ENCODE data around the gene NOL12. TPM values are rescaled to one million over a fixed set of nuclear protein-coding genes. Genes with fewer than 3 reads are reported as not detected.

The NOL12 gene
- total RNA-seq, 1 donor from 2014 or later: 12.1 TPM

DNA sequence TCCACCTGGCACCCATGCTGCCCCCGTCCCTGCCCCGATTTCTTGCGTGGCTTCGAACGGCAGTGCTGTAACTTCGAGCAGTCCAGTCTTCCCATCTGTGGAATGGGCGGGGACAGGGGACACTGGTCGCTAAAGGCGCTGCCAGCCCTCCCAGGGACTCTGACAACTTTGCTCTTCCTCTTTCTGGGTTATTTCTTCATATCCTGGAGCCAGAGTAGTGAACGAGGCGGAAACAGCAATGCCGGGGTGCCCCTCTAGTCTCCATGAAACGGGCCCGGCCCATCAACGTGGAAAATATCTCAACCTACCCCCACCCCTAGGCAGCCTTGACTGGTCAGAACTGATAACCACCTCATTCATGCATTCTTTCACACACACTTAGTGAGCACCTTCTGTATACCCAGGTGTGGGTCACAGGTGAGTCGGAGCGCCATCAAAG lies 53.5 kb downstream of the NOL12 start:
- H3K27ac Mint-ChIP-seq (ENCODE audit: unreplicated experiment): no peak overlapping the region
- no peak overlapping the region for H3K4me3 Mint-ChIP-seq (ENCODE audit: unreplicated experiment)
- peaks cover 22% of the 10 kb centered on the region for H3K4me1 Mint-ChIP-seq (ENCODE audit: low read depth)
- TF ChIP-seq, protein P1, sequence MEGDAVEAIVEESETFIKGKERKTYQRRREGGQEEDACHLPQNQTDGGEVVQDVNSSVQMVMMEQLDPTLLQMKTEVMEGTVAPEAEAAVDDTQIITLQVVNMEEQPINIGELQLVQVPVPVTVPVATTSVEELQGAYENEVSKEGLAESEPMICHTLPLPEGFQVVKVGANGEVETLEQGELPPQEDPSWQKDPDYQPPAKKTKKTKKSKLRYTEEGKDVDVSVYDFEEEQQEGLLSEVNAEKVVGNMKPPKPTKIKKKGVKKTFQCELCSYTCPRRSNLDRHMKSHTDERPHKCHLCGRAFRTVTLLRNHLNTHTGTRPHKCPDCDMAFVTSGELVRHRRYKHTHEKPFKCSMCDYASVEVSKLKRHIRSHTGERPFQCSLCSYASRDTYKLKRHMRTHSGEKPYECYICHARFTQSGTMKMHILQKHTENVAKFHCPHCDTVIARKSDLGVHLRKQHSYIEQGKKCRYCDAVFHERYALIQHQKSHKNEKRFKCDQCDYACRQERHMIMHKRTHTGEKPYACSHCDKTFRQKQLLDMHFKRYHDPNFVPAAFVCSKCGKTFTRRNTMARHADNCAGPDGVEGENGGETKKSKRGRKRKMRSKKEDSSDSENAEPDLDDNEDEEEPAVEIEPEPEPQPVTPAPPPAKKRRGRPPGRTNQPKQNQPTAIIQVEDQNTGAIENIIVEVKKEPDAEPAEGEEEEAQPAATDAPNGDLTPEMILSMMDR (IDR thresholded peaks at IDR 0.05): no peak
- no peak for DNase-seq (ENCODE audit: low spot score)
- H3K36me3 Mint-ChIP-seq (ENCODE audit: low read depth): no peaks in the 10 kb centered on the region
- H3K27me3 Mint-ChIP-seq (ENCODE audit: low read depth): no peaks in the 10 kb centered on the region
- H3K9me3 Mint-ChIP-seq (ENCODE audit: low read depth): peaks cover 3% of the 10 kb centered on the region

GRCh38 chr22:37740455-37741311 lies 54.5 kb downstream of the NOL12 start:
- TF ChIP-seq, protein P1 (IDR thresholded peaks at IDR 0.05): no peak
- Mint-ChIP-seq H3K27me3 (ENCODE audit: low read depth) (no peaks in the 10 kb centered on the region), H3K36me3 (ENCODE audit: low read depth) (no peaks in the 10 kb centered on the region), H3K27ac (ENCODE audit: unreplicated experiment) (no peak overlapping the region), H3K9me3 (ENCODE audit: low read depth) (peaks cover 3% of the 10 kb centered on the region), H3K4me3 (ENCODE audit: unreplicated experiment) (no peak overlapping the region), H3K4me1 (ENCODE audit: low read depth) (peaks cover 30% of the 10 kb centered on the region)
- DNase-seq (ENCODE audit: low spot score): no peak

DNA sequence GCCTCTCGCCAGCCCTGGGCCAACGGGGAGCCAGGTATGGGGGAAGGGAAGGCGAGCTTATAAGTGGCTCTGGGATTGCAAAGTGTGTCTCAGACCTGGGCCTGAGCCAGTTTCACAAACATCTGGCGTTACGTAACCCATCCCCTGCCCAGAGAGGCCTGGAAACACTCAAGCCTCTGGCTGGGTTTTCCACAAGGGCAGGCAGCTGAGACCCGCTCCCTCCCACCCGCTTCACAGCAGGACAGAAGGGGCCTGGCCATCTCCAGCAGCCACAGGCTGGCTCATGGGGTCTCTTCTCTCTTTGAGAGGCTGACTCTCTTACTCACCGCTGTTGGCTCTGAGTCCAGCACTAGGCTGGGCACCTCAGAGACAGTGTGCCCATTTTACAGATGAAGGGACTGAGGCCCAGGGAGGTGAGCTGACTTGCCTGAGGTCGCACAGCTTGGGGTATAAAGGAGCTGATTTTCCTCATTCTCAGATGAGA lies 55.2 kb downstream of the NOL12 start:
- H3K4me3 Mint-ChIP-seq (ENCODE audit: unreplicated experiment): no peak overlapping the region
- no peak for DNase-seq (ENCODE audit: low spot score)
- H3K27ac Mint-ChIP-seq (ENCODE audit: unreplicated experiment): no peak overlapping the region
- peaks cover 3% of the 10 kb centered on the region for H3K9me3 Mint-ChIP-seq (ENCODE audit: low read depth)
- no peaks in the 10 kb centered on the region for H3K36me3 Mint-ChIP-seq (ENCODE audit: low read depth)
- TF ChIP-seq, protein P1 (IDR thresholded peaks at IDR 0.05): no peak
- no peaks in the 10 kb centered on the region for H3K27me3 Mint-ChIP-seq (ENCODE audit: low read depth)
- H3K4me1 Mint-ChIP-seq (ENCODE audit: low read depth): peaks cover 30% of the 10 kb centered on the region

GRCh38 chr22:37742376-37743171 lies 56.4 kb downstream of the NOL12 start:
- TF ChIP-seq, protein P1 (IDR thresholded peaks at IDR 0.05): no peak
- Mint-ChIP-seq H3K36me3 (ENCODE audit: low read depth) (no peaks in the 10 kb centered on the region), H3K27ac (ENCODE audit: unreplicated experiment) (peak overlapping the region; percentile 27), H3K27me3 (ENCODE audit: low read depth) (no peaks in the 10 kb centered on the region), H3K4me1 (ENCODE audit: low read depth) (peaks cover 37% of the 10 kb centered on the region), H3K9me3 (ENCODE audit: low read depth) (peaks cover 3% of the 10 kb centered on the region), H3K4me3 (ENCODE audit: unreplicated experiment) (no peak overlapping the region)
- no peak for DNase-seq (ENCODE audit: low spot score)

Other genes with a start within 250 kb of the NOL12 start
- gene MFNG, start 200.0 kb upstream of the NOL12 start, total RNA-seq: 1.1 to 2.1 TPM (median 1.2 TPM) in 3 replicates
- gene CARD10, start 166.9 kb upstream of the NOL12 start, total RNA-seq: 7.0 to 14.2 TPM (median 13.5 TPM) in 3 replicates
- gene CDC42EP1, start 125.9 kb upstream of the NOL12 start, total RNA-seq: 155 to 167 TPM (median 156 TPM) in 3 replicates
- not detected in 3 replicates for gene LGALS2, start 106.3 kb upstream of the NOL12 start, total RNA-seq
- 32.0 to 35.9 TPM (median 34.8 TPM) in 3 replicates for gene GGA1, start 77.5 kb upstream of the NOL12 start, total RNA-seq
- gene SH3BP1, start 46.7 kb upstream of the NOL12 start, total RNA-seq: 1.6 to 2.7 TPM (median 2.4 TPM) in 3 replicates
- 14.8 to 17.2 TPM (median 15.2 TPM) in 3 replicates for gene PDXP, start 27.6 kb upstream of the NOL12 start, total RNA-seq
- 1,066 to 2,807 TPM (median 2,760 TPM) in 3 replicates for gene LGALS1, start 10.7 kb upstream of the NOL12 start, total RNA-seq
- gene TRIOBP, start 10.7 kb downstream of the NOL12 start, total RNA-seq: 47.9 to 49.8 TPM (median 49.5 TPM) in 3 replicates
- gene GCAT, start 121.6 kb downstream of the NOL12 start, total RNA-seq: 23.1 to 24.8 TPM (median 23.6 TPM) in 3 replicates
- 0.37 to 0.41 TPM in 2 of 3 replicates, not detected in the other for gene GALR3, start 137.0 kb downstream of the NOL12 start, total RNA-seq
- 17.6 to 17.8 TPM (median 17.7 TPM) in 3 replicates for gene ANKRD54, start 158.0 kb downstream of the NOL12 start, total RNA-seq
- 312 to 325 TPM (median 323 TPM) in 3 replicates for gene EIF3L, start 163.1 kb downstream of the NOL12 start, total RNA-seq
- 50.3 to 65.5 TPM (median 58.6 TPM) in 3 replicates for gene MICALL1, start 220.0 kb downstream of the NOL12 start, total RNA-seq